22Rv1 (cell line): Measurements from ENCODE around the gene LENG8.
A peak's percentile ranks its signal among the peaks of the same experiment; 100 is the strongest.

Experiments used
- ZFX ChIP-seq: fragments of 450-650 bp; IDR thresholded peaks from 2 replicates; pipeline ENCODE4 v1.6.1; 2017; ENCODE audit warnings: antibody characterized with exemption, borderline replicate concordance
- TF ChIP-seq, protein P1 (sequence below): fragments of 450-650 bp; IDR thresholded peaks from 2 replicates; pipeline ENCODE4 v1.5.1; 2017; ENCODE audit warnings: mild to moderate bottlenecking

DNA sequence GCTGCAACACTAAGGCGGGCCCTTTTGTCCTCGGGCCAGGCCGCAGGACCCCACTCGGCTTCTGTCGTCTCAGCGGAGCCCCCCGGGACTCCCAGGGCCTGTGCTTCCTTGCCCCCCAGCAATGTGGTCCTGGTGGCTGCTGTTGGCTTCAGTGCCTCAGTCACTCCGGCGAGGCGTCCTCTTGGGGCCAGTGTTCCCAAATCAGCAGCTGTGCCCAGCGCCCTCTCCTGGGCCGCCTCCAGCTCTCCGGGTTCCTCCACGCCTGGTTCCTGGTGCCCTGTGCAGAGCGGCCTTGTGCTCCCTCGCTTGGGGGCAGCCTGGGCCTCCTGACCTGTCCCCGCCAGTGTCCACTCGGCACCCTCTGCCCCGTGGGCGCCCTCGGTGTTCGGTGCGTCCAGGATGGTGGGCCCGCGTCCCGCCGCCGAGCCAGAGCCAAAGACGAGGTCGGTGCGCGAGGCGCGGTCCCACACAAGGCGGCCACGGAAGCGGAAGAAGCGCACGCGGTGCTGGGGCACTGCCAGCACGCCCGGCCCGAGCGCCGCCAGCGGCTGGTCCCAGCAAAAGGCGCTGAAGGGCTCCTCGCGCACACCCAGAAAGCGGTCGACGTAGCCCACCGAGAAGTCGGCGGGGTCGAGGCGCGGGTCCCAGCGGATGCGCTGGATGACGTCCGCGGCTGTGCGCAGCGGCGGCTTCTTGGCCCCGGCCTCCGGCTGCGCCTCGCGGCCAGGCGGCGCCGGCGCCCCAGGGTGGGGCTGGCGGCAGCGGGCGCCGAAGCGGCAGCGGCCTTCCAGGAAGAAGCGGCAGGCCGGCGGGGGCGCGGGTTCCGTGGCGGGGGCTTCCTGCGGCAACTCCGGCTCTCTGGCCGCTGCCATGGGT is 13.9 kb downstream of the LENG8 start:
- TF ChIP-seq, protein P1, sequence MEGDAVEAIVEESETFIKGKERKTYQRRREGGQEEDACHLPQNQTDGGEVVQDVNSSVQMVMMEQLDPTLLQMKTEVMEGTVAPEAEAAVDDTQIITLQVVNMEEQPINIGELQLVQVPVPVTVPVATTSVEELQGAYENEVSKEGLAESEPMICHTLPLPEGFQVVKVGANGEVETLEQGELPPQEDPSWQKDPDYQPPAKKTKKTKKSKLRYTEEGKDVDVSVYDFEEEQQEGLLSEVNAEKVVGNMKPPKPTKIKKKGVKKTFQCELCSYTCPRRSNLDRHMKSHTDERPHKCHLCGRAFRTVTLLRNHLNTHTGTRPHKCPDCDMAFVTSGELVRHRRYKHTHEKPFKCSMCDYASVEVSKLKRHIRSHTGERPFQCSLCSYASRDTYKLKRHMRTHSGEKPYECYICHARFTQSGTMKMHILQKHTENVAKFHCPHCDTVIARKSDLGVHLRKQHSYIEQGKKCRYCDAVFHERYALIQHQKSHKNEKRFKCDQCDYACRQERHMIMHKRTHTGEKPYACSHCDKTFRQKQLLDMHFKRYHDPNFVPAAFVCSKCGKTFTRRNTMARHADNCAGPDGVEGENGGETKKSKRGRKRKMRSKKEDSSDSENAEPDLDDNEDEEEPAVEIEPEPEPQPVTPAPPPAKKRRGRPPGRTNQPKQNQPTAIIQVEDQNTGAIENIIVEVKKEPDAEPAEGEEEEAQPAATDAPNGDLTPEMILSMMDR, result peak; percentile 59
- no peak for TF ChIP-seq ZFX
